Measurements from ENCODE around the gene ELK3. TPM values are rescaled to one million over a fixed set of nuclear protein-coding genes. Genes with fewer than 3 reads are reported as not detected.

Gene ELK3
- total RNA-seq, 1 experiment from 2014 or later: 34.1 TPM

DNA sequence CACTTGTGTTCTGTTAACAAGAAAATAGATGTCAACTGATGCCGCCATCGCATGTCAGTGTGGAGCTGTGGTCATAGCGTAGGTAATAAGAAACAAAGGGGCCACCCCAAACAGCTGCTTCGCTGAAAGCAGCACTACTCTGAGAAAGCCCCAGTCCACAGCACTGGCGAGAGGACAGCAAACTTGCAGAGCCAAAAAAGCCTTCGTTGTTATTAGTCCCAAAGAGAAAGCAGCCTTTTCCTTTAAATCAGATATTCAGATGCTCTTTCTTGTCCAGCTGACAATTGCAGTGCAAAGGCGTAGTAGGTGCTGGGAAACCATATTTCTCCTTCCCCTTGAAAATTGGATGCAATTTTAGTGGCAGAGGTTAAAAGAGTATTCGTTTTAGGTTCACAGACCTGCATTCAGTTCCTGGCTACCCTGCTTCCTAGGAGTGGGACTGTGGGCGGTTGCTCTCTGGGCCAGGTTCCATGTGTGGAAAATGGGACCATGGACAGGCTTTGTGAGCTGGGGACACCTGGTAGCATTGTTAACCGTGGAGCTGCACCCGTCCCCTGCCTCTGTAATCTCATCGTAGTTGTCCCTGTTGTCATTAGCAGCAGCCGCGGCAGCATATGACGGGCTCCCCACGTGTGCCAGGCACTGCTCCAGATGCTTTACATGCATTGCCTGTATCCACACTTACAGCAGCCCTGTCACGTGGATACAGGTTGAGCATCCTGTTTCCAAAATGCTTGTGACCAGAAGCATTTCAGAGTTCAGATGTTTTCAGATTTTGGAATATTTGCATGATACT lies 54.2 kb downstream of the ELK3 start:
- Mint-ChIP-seq H3K36me3 (ENCODE audit: insufficient read depth, unreplicated experiment) (peaks cover 23% of the 10 kb centered on the region), H3K27me3 (ENCODE audit: unreplicated experiment) (no peaks in the 10 kb centered on the region), H3K27ac (ENCODE audit: unreplicated experiment) (no peak overlapping the region), H3K4me1 (ENCODE audit: low read depth, unreplicated experiment) (no peaks in the 10 kb centered on the region), H3K9me3 (ENCODE audit: low read depth, unreplicated experiment) (no peaks in the 10 kb centered on the region), H3K4me3 (ENCODE audit: low read depth, unreplicated experiment) (no peak overlapping the region)
- no TSS peak for BruUV-seq (replicated peaks)
- DNase-seq: no peak
- TF ChIP-seq, protein P1, sequence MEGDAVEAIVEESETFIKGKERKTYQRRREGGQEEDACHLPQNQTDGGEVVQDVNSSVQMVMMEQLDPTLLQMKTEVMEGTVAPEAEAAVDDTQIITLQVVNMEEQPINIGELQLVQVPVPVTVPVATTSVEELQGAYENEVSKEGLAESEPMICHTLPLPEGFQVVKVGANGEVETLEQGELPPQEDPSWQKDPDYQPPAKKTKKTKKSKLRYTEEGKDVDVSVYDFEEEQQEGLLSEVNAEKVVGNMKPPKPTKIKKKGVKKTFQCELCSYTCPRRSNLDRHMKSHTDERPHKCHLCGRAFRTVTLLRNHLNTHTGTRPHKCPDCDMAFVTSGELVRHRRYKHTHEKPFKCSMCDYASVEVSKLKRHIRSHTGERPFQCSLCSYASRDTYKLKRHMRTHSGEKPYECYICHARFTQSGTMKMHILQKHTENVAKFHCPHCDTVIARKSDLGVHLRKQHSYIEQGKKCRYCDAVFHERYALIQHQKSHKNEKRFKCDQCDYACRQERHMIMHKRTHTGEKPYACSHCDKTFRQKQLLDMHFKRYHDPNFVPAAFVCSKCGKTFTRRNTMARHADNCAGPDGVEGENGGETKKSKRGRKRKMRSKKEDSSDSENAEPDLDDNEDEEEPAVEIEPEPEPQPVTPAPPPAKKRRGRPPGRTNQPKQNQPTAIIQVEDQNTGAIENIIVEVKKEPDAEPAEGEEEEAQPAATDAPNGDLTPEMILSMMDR (IDR thresholded peaks at IDR 0.05; ENCODE audit: unreplicated experiment): no peak
- CTCF ChIA-PET: no interaction called here
- intact Hi-C loops (cut with micrococcal nuclease; ENCODE audit: unreplicated experiment): no loop called here

DNA sequence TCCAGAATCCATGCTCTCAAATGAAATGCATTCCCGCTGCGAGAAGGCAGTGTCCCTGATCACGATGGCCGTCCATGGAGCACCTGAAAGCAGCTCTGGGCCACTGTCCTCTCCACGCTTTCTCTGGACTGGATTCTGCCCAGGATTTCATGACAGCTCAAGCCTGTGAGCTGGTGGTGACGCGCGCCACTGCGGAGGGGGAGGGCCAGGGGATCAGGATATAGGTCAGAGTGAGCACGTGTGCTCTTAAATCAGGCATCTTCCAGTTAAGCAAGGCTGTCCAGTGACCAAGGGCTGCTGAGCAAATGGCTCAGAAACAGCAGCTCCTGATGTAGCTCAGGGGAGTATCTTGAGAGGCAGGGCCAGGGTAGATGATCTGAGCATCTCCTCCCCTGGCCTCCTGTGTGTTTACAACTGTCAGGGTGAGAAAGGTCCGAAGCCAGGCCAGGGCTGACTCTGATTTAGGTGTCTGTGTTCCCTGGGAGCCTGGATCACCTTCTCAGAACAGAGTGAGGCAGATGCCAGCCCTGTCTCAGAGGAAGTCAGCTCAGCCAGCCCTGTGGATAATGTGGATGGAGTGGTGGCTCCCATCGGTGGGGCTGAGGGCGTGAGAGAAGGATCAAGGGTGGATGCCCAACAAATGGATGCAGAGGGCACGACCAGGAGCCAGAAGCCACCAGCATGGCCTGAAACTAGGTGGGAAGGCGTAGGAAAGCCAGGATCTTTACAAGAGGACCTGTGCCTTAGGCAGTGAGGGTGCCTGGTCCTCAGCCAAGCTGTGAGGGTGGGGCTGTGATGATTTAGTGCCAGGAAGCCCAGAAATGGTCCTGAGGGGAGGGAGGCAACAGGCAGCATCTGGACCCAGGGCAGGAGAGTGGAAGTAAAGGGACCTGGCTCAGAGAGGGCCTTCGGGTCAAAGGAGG lies 55.3 kb downstream of the ELK3 start:
- no TSS peak for BruUV-seq (replicated peaks)
- Mint-ChIP-seq H3K4me1 (ENCODE audit: low read depth, unreplicated experiment) (no peaks in the 10 kb centered on the region), H3K4me3 (ENCODE audit: low read depth, unreplicated experiment) (no peak overlapping the region), H3K9me3 (ENCODE audit: low read depth, unreplicated experiment) (no peaks in the 10 kb centered on the region), H3K27ac (ENCODE audit: unreplicated experiment) (no peak overlapping the region), H3K36me3 (ENCODE audit: insufficient read depth, unreplicated experiment) (peaks cover 24% of the 10 kb centered on the region), H3K27me3 (ENCODE audit: unreplicated experiment) (no peaks in the 10 kb centered on the region)
- CTCF ChIA-PET: no interaction called here
- DNase-seq: no peak
- intact Hi-C loops (cut with micrococcal nuclease; ENCODE audit: unreplicated experiment): no loop called here
- TF ChIP-seq, protein P1 (IDR thresholded peaks at IDR 0.05; ENCODE audit: unreplicated experiment): no peak

DNA sequence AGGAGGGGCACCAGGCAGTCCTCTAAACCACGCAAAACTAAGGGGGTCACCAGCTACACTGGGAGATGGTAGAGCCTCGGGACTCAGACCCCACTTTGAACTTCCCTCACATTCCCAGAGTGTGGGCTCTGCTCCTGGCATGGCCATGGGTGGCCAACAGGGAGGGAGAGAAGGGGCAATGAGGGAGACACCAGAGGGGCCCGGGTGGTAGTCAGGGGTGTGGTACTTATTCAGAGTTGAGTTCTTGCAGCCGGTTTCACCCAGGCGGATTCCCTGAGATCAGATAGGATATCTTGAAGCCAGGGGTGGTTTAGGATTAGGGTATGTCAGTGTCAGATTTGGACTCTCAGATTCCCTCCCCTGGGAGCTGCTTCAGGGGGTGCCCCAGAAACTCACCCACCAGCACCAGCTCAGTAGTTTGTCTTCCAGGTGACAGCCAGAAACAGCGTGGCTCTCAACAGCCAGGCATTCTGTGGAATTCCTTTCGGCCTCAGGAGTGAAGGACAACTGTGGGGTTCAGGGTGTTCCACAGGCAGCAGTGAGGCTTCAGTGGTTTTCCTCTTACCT lies 56.0 kb downstream of the ELK3 start:
- TF ChIP-seq, protein P1 (IDR thresholded peaks at IDR 0.05; ENCODE audit: unreplicated experiment): no peak
- DNase-seq: no peak
- no peak overlapping the region for H3K4me3 Mint-ChIP-seq (ENCODE audit: low read depth, unreplicated experiment)
- no peaks in the 10 kb centered on the region for H3K27me3 Mint-ChIP-seq (ENCODE audit: unreplicated experiment)
- no TSS peak for BruUV-seq (replicated peaks)
- CTCF ChIA-PET: no interaction called here
- H3K4me1 Mint-ChIP-seq (ENCODE audit: low read depth, unreplicated experiment): no peaks in the 10 kb centered on the region
- peaks cover 29% of the 10 kb centered on the region for H3K36me3 Mint-ChIP-seq (ENCODE audit: insufficient read depth, unreplicated experiment)
- H3K27ac Mint-ChIP-seq (ENCODE audit: unreplicated experiment): no peak overlapping the region
- intact Hi-C loops (cut with micrococcal nuclease; ENCODE audit: unreplicated experiment): no loop called here
- no peaks in the 10 kb centered on the region for H3K9me3 Mint-ChIP-seq (ENCODE audit: low read depth, unreplicated experiment)

DNA sequence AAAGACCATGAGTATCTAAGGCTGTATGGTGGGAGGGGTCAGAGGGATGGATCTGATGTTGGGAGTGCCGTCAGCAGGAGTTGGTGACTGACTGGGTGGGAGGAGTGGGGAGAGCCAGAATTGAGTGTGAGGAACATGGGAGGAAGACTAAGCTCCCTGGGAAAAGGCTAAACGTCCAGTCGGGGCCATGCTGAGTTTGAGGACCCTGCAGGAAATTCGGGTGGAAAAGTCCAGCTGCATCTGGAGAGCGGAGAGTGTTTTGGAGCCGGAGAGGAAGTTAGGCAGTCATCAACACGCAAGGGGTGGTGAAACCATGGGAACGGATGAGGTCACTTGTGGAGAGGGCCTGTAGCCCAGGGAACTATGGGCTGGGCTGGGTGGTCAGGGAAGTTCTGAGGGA lies 60.9 kb downstream of the ELK3 start:
- no peak overlapping the region for H3K27ac Mint-ChIP-seq (ENCODE audit: unreplicated experiment)
- DNase-seq: no peak
- H3K9me3 Mint-ChIP-seq (ENCODE audit: low read depth, unreplicated experiment): no peaks in the 10 kb centered on the region
- CTCF ChIA-PET: interaction anchor here (1.0 kb wide), 1 partner anchor 39 kb away, joined by 3 read pairs; no protein-coding TSS in a partner anchor
- no TSS peak for BruUV-seq (replicated peaks)
- peaks cover 18% of the 10 kb centered on the region for H3K36me3 Mint-ChIP-seq (ENCODE audit: insufficient read depth, unreplicated experiment)
- no peak overlapping the region for H3K4me3 Mint-ChIP-seq (ENCODE audit: low read depth, unreplicated experiment)
- no peaks in the 10 kb centered on the region for H3K4me1 Mint-ChIP-seq (ENCODE audit: low read depth, unreplicated experiment)
- intact Hi-C loops (cut with micrococcal nuclease; ENCODE audit: unreplicated experiment): no loop called here
- TF ChIP-seq, protein P1 (IDR thresholded peaks at IDR 0.05; ENCODE audit: unreplicated experiment): no peak
- no peaks in the 10 kb centered on the region for H3K27me3 Mint-ChIP-seq (ENCODE audit: unreplicated experiment)

Data from Calu3 (cell line).